BJ (cell line): ENCODE data around the gene SDSL. TPM values are rescaled to one million over a fixed set of nuclear protein-coding genes. Genes with fewer than 3 reads are reported as not detected.

ENCODE experiments used
- CTCF ChIA-PET: fragments of 350-600 bp; formaldehyde crosslinking; extraction: SDS; loops from one replicate; lab custom pipeline; 2021; ENCODE audit warnings: antibody characterized with exemption, inconsistent platforms; lab: Yijun Ruan, JAX
- POLR2A ChIA-PET: fragments of 300-600 bp; sonication (Branson Sonifier 250); formaldehyde crosslinking; extraction: SDS; loops from one replicate; lab custom pipeline; 2021; ENCODE audit warnings: antibody characterized with exemption; lab: Charles Lee
- DNase-seq: peaks from one replicate; pipeline ENCODE4 v3.0.0-alpha.2; 2011; ENCODE audit warnings: low read depth
- H3K27me3 ChIP-seq: 2 replicates; pipeline ENCODE4 v1.6.0; 2011; ENCODE audit warnings: low read length; ENCODE audit not compliant: control insufficient read depth, insufficient read depth
- H3K36me3 ChIP-seq: 2 replicates; pipeline ENCODE4 v1.5.1; 2011; ENCODE audit warnings: low read length; ENCODE audit not compliant: control insufficient read depth, insufficient read depth
- H3K4me3 ChIP-seq: 2 replicates; pipeline ENCODE4 v1.5.1; 2011; ENCODE audit warnings: low read depth, mild to moderate bottlenecking, control low read depth, low read length
- polyA plus RNA-seq: library from polyadenylated mRNA; depleted of rRNA; stranded (reverse); fragments of >200 nt; gene quantifications from 2 replicates; pipeline ENCODE4 v1.2.3, GENCODE V29; 2011
- TF ChIP-seq, protein P1 (sequence below): IDR thresholded peaks from 2 replicates; pipeline ENCODE4 v1.5.1; 2011; ENCODE audit warnings: low read depth, mild to moderate bottlenecking, control low read depth, inconsistent platforms, low read length, moderate library complexity; ENCODE audit not compliant: insufficient read depth

The SDSL gene
- polyA plus RNA-seq, 1 experiment: 13.2 TPM

DNA sequence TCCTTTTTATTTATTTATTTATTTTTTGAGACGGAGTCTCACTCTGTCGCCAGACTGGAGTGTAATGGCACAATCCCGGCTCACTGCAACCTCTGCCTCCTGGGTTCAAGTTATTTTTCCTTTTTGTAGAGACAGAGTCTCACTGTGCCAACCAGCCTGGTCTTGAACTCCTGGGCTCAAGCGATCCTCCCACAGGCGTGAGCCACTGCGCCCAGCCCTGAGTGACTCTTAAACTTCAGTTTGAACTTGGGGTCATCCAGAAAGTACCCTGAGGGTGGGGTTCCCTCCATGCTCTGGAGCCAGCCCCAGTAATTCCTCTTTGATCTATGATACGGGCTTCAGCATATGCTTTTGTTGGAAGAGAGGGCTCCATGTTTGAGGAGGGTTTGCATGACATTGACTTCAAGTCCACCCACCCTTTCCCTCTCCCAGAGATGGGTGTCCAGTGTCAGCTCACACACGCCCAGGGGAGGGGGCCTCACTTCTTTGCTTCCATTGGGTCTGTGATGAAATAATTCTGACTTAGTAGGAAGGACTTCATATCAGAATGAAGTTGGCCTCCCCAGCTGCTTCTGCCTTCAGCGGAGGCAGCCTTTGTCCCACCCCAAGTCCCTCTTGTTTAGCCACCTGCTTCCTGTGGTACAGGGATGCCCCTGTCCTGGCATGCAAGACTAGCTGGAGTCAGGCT lies 30.4 kb upstream of the SDSL start:
- Histone ChIP-seq H3K4me3 (no peak overlapping the region), H3K36me3 (peaks cover 11% of the 10 kb centered on the region), H3K27me3 (no peaks in the 10 kb centered on the region)
- TF ChIP-seq, protein P1, sequence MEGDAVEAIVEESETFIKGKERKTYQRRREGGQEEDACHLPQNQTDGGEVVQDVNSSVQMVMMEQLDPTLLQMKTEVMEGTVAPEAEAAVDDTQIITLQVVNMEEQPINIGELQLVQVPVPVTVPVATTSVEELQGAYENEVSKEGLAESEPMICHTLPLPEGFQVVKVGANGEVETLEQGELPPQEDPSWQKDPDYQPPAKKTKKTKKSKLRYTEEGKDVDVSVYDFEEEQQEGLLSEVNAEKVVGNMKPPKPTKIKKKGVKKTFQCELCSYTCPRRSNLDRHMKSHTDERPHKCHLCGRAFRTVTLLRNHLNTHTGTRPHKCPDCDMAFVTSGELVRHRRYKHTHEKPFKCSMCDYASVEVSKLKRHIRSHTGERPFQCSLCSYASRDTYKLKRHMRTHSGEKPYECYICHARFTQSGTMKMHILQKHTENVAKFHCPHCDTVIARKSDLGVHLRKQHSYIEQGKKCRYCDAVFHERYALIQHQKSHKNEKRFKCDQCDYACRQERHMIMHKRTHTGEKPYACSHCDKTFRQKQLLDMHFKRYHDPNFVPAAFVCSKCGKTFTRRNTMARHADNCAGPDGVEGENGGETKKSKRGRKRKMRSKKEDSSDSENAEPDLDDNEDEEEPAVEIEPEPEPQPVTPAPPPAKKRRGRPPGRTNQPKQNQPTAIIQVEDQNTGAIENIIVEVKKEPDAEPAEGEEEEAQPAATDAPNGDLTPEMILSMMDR: no peak
- ChIA-PET CTCF (interaction anchor here (0.8 kb wide), 1 partner anchor 9 kb away, joined by 3 read pairs; no protein-coding TSS in a partner anchor), POLR2A (no interaction called here)
- no peak for DNase-seq

DNA sequence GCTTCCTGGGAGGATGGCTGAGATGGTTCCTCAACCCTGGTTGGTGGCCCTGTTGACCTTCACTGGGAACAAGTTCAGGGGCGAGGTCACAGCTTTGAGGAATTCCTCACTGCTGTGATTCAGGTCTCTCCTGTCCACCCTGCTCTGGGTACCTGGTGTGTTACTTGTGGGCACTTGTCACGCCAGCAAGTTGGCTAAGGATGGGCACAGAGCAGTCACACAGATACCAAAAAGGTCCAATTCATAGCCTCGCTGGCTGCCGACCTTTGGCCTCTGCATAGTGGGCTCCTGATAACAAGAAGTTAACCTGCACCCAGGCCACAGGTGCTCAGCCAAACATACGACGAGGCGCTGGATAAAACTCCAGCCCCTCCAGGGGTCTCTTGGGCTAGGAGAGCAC lies 29.7 kb upstream of the SDSL start:
- DNase-seq: no peak
- Histone ChIP-seq H3K36me3 (peaks cover 7% of the 10 kb centered on the region), H3K27me3 (no peaks in the 10 kb centered on the region), H3K4me3 (no peak overlapping the region)
- ChIA-PET POLR2A (no interaction called here), CTCF (interaction anchor here (0.8 kb wide), 1 partner anchor 10 kb away, joined by 3 read pairs; no protein-coding TSS in a partner anchor)
- TF ChIP-seq, protein P1: no peak

DNA sequence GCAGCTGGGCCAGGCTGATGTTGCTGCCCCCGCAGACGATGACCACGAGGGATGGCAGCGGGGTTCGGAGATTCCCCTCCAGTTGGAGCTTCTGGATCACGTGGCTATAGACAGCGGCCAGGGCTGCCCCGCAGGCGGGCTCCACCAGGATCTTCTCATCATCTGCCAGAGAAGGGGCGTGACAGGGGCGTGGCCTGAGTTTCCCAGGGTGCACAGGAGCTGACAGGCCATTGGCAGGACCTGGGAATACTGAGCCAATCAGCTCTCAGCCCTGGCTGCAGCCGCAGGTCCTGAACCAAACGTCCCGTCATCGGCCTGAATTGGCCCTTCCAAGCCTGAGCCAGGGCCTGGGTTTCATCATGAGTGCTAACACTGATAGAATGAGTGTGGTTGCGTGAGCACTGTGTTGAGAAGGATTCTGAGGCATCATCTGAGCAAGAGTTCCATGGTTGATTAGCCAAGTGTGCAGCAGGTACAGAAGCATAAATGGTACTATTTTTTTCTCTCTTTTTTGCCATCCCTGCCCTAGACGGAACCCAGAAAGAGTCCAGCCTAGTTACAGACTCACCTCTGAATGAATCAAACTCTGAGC lies 29.1 kb upstream of the SDSL start:
- CTCF ChIA-PET: interaction anchor here (0.8 kb wide), 1 partner anchor 10 kb away, joined by 3 read pairs; no protein-coding TSS in a partner anchor
- TF ChIP-seq, protein P1: no peak
- Histone ChIP-seq H3K4me3 (no peak overlapping the region), H3K36me3 (peaks cover 5% of the 10 kb centered on the region), H3K27me3 (no peaks in the 10 kb centered on the region)
- DNase-seq: no peak
- POLR2A ChIA-PET: no interaction called here

DNA sequence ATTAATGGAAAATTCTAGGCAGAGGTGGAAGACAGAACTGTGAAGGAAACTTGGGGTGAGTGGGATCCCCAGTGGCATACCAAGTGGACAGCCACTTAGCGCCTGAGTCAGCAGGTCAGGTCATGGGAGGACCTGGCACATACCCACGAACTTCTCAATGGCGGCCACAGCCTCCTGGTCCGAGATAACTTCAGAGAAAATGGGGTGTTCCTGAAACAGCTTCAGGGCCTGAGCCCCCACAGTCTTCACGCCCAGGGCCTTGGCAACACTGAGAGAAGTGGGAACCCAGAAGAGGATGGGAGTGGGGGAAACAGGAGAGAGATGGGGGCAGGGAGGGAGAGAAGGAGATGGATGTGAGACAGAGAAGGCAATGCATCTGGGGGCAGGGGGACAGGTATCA lies 28.4 kb upstream of the SDSL start:
- H3K4me3 ChIP-seq: no peak overlapping the region
- CTCF ChIA-PET: no interaction called here
- POLR2A ChIA-PET: no interaction called here
- no peaks in the 10 kb centered on the region for H3K27me3 ChIP-seq
- DNase-seq: no peak
- TF ChIP-seq, protein P1: no peak
- peaks cover 2% of the 10 kb centered on the region for H3K36me3 ChIP-seq

DNA sequence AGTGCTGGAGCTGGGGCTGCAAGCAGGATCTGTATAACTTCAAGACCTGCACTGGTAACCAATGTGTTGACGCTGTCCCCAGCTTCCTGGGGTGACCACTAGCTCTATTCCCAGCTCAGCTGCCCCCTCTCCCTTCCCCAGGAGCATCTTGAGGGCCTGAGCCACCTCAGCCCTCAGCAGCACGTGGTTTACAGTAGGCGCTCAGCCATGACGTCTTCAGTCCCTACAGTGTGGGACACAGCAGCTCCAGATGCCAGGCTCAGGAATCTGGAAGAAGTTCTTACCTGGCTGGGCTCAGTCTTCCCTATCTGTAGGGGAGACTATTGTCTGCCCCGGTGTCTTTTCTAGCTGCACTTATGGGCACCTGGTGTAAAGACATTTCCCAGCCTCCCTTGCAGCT lies 27.1 kb upstream of the SDSL start:
- no peak for DNase-seq

More for the DNA sequence above, 27.1 kb upstream of the SDSL start:
- Histone ChIP-seq H3K4me3 (no peak overlapping the region), H3K27me3 (no peaks in the 10 kb centered on the region), H3K36me3 (no peaks in the 10 kb centered on the region; the same call in 1 of the 2 replicates)
- ChIA-PET CTCF (interaction anchor here (0.9 kb wide), 1 partner anchor 23 kb away, joined by 3 read pairs; no protein-coding TSS in a partner anchor), POLR2A (no interaction called here)
- TF ChIP-seq, protein P1: no peak
